HG02938 (cell line): Measurements from ENCODE around the gene PHACTR2.

Source experiments
- ATAC-seq: cut with Tn5 transposase; IDR thresholded peaks from one replicate; pipeline ENCODE4 v1.9.1; 2021; ENCODE audit warnings: mild to moderate bottlenecking, moderate library complexity; ENCODE audit not compliant: unreplicated experiment

The PHACTR2 gene

GRCh38 chr6:143674483-143675381, 3.0 kb upstream of the PHACTR2 start:
- no peak for ATAC-seq

GRCh38 chr6:143675382-143675900, 2.3 kb upstream of the PHACTR2 start:
- ATAC-seq = no peak

GRCh38 chr6:143675946-143676345, 1.8 kb upstream of the PHACTR2 start:
- ATAC-seq = no peak

- ATAC-seq = no peak
Measured at GRCh38 chr6:143676437-143677045, 1.2 kb upstream of the PHACTR2 start.

- no peak for ATAC-seq
Measured at GRCh38 chr6:143677577-143677890, 231 bp upstream of the PHACTR2 start.

GRCh38 chr6:143679041-143679440, 1.3 kb downstream of the PHACTR2 start:
- no peak for ATAC-seq

- ATAC-seq = no peak
Measured at GRCh38 chr6:143680141-143680540, 2.4 kb downstream of the PHACTR2 start.

GRCh38 chr6:143682805-143683204, 5.0 kb downstream of the PHACTR2 start:
- no peak for ATAC-seq

GRCh38 chr6:143684486-143684885, 6.7 kb downstream of the PHACTR2 start:
- ATAC-seq = no peak

GRCh38 chr6:143685653-143686052, 7.9 kb downstream of the PHACTR2 start:
- ATAC-seq = no peak

GRCh38 chr6:143687591-143687990, 9.8 kb downstream of the PHACTR2 start:
- no peak for ATAC-seq

- ATAC-seq = no peak
Measured at GRCh38 chr6:143688681-143689080, 10.9 kb downstream of the PHACTR2 start.

- ATAC-seq = no peak
Measured at GRCh38 chr6:143689852-143690251, 12.1 kb downstream of the PHACTR2 start.

- no peak for ATAC-seq
Measured at GRCh38 chr6:143691155-143691554, 13.4 kb downstream of the PHACTR2 start.

GRCh38 chr6:143691900-143692636, 14.3 kb downstream of the PHACTR2 start:
- no peak for ATAC-seq

- ATAC-seq = no peak
Measured at GRCh38 chr6:143692696-143693095, 14.9 kb downstream of the PHACTR2 start.

- ATAC-seq = no peak
Measured at GRCh38 chr6:143694013-143694412, 16.2 kb downstream of the PHACTR2 start.

- no peak for ATAC-seq
Measured at GRCh38 chr6:143694560-143694959, 16.8 kb downstream of the PHACTR2 start.

- no peak for ATAC-seq
Measured at GRCh38 chr6:143695130-143695968, 17.6 kb downstream of the PHACTR2 start.

GRCh38 chr6:143695969-143696663, 18.4 kb downstream of the PHACTR2 start:
- no peak for ATAC-seq
